Glutamatergic neuron (in vitro differentiated cells): Measurements from ENCODE around the gene UNC5B. TPM values are rescaled to one million over a fixed set of nuclear protein-coding genes. Genes with fewer than 3 reads are reported as not detected.

ENCODE experiments used
- DNase-seq: peaks from one replicate; pipeline ENCODE4 v3.0.0; 2022
- H3K27ac Mint-ChIP-seq: one replicate; pipeline ENCODE4 v1.8.0; 2020; ENCODE audit warnings: mild to moderate bottlenecking, mixed read lengths, inconsistent platforms; ENCODE audit not compliant: unreplicated experiment
- H3K27me3 Mint-ChIP-seq: one replicate; pipeline ENCODE4 v1.8.0; 2020; ENCODE audit warnings: mild to moderate bottlenecking, moderate library complexity, mixed read lengths, inconsistent platforms; ENCODE audit not compliant: unreplicated experiment
- H3K36me3 Mint-ChIP-seq: one replicate; pipeline ENCODE4 v1.8.0; 2020; ENCODE audit warnings: mild to moderate bottlenecking, mixed read lengths, inconsistent platforms; ENCODE audit not compliant: unreplicated experiment
- H3K4me1 Mint-ChIP-seq: one replicate; pipeline ENCODE4 v1.8.0; 2020; ENCODE audit warnings: mild to moderate bottlenecking, low read depth, mixed read lengths, inconsistent platforms; ENCODE audit not compliant: unreplicated experiment
- H3K4me3 Mint-ChIP-seq: one replicate; pipeline ENCODE4 v1.8.0; 2020; ENCODE audit warnings: mild to moderate bottlenecking, mixed read lengths, inconsistent platforms; ENCODE audit not compliant: unreplicated experiment
- H3K9me3 Mint-ChIP-seq: one replicate; pipeline ENCODE4 v1.8.0; 2020; ENCODE audit warnings: mild to moderate bottlenecking, moderate library complexity, mixed read lengths, inconsistent platforms; ENCODE audit not compliant: unreplicated experiment
- CTCF ChIP-seq: fragments of 200-600 bp; sonication (generic); IDR thresholded peaks from one replicate; pipeline ENCODE4 v1.5.0; 2021; ENCODE audit not compliant: partially characterized antibody, unreplicated experiment
- total RNA-seq: library from RNA; stranded (reverse); fragmentation: NEBNext Ultra II Directional; extraction: Animal tissue kit (Norgen Biotek cat#: 25700); gene quantifications from one replicate; pipeline ENCODE4 v1.2.1, GENCODE V29; 2021; ENCODE audit not compliant: unreplicated experiment

Gene UNC5B
- total RNA-seq, 1 donor from 2014 or later = 22.6 TPM

GRCh38 chr10:71307469-71308085 is 95.2 kb downstream of the UNC5B start:
- H3K27me3 Mint-ChIP-seq = peaks cover 3% of the 10 kb centered on the region
- no peak overlapping the region for H3K27ac Mint-ChIP-seq
- H3K36me3 Mint-ChIP-seq = no peaks in the 10 kb centered on the region
- no peak overlapping the region for H3K4me3 Mint-ChIP-seq
- H3K9me3 Mint-ChIP-seq = no peaks in the 10 kb centered on the region
- no peak for TF ChIP-seq CTCF
- H3K4me1 Mint-ChIP-seq = no peaks in the 10 kb centered on the region
- no peak for DNase-seq

GRCh38 chr10:71308244-71308643 is 95.9 kb downstream of the UNC5B start:
- H3K36me3 Mint-ChIP-seq = no peaks in the 10 kb centered on the region
- no peak overlapping the region for H3K4me3 Mint-ChIP-seq
- peaks cover 3% of the 10 kb centered on the region for H3K4me1 Mint-ChIP-seq
- DNase-seq = no peak
- H3K27ac Mint-ChIP-seq = no peak overlapping the region
- TF ChIP-seq CTCF = no peak
- no peaks in the 10 kb centered on the region for H3K9me3 Mint-ChIP-seq
- H3K27me3 Mint-ChIP-seq = peaks cover under 1% of the 10 kb centered on the region

- Mint-ChIP-seq H3K27me3 (no peaks in the 10 kb centered on the region), H3K27ac (no peak overlapping the region), H3K9me3 (no peaks in the 10 kb centered on the region), H3K4me3 (no peak overlapping the region), H3K4me1 (peaks cover 8% of the 10 kb centered on the region), H3K36me3 (no peaks in the 10 kb centered on the region)
- DNase-seq = no peak
- no peak for TF ChIP-seq CTCF
These were observed 96.6 kb downstream of the UNC5B start for GRCh38 chr10:71308985-71309384.

GRCh38 chr10:71309919-71310318 is 97.5 kb downstream of the UNC5B start:
- Mint-ChIP-seq H3K4me1 (peaks cover 8% of the 10 kb centered on the region), H3K27ac (no peak overlapping the region), H3K27me3 (no peaks in the 10 kb centered on the region), H3K9me3 (no peaks in the 10 kb centered on the region), H3K4me3 (no peak overlapping the region), H3K36me3 (no peaks in the 10 kb centered on the region)
- no peak for DNase-seq
- TF ChIP-seq CTCF = no peak

GRCh38 chr10:71312220-71312619 is 99.8 kb downstream of the UNC5B start:
- H3K27ac Mint-ChIP-seq = no peak overlapping the region
- H3K36me3 Mint-ChIP-seq = no peaks in the 10 kb centered on the region
- no peak for DNase-seq
- H3K4me1 Mint-ChIP-seq = peaks cover 16% of the 10 kb centered on the region
- TF ChIP-seq CTCF = no peak
- H3K4me3 Mint-ChIP-seq = no peak overlapping the region
- no peaks in the 10 kb centered on the region for H3K27me3 Mint-ChIP-seq
- no peaks in the 10 kb centered on the region for H3K9me3 Mint-ChIP-seq
